CD4-positive, alpha-beta T cell (primary cell): ENCODE data around the gene TBX15. TPM values are rescaled to one million over a fixed set of nuclear protein-coding genes. Genes with fewer than 3 reads are reported as not detected.

Experiments
- ATAC-seq: fragments of 200-7000 bp; cut with Tn5 transposase; one replicate; pipeline ENCODE4 v1.10.0; 2022; ENCODE audit warnings: mild to moderate bottlenecking; ENCODE audit not compliant: poor library complexity
- CTCF ChIA-PET: fragments of 350-600 bp; sonication (Branson Sonifier 250); formaldehyde crosslinking; loops from one replicate; lab custom pipeline; 2021; ENCODE audit warnings: antibody characterized with exemption, inconsistent platforms; lab: Charles Lee
- POLR2A ChIA-PET: fragments of 350-600 bp; sonication (Branson Sonifier 250); formaldehyde crosslinking; loops from one replicate; lab custom pipeline; 2021; ENCODE audit warnings: antibody characterized with exemption, inconsistent platforms; lab: Charles Lee
- DNase-seq, 14 experiments: peaks; one replicate each; pipeline ENCODE4 v3.0.0-alpha.2; 2013 to 2020; ENCODE audit warnings: mixed read lengths in 2 of 14
- H3K27ac ChIP-seq, 2 donors: one replicate each; pipeline versions ENCODE4 v1.5.1 to v1.7.0; 2013; ENCODE audit warnings: low read length in 2 of 2, low read depth in 1 of 2, mild to moderate bottlenecking in 1 of 2
- H3K27me3 ChIP-seq, 2 experiments: 1 replicate in 1 of 2; 2 replicates in 1 of 2; pipeline versions ENCODE4 v1.6.1 to v1.7.0; 2013; ENCODE audit warnings: low read length in 2 of 2, control low read depth in 1 of 2, mild to moderate bottlenecking in 1 of 2, moderate library complexity in 1 of 2; ENCODE audit not compliant: insufficient read depth in 2 of 2, control insufficient read depth in 1 of 2
- H3K36me3 ChIP-seq: one replicate; pipeline ENCODE4 v1.6.1; 2013; ENCODE audit warnings: low read length, control low read depth; ENCODE audit not compliant: insufficient read depth
- H3K4me1 ChIP-seq: one replicate; pipeline ENCODE4 v1.6.1; 2013; ENCODE audit warnings: low read length, control low read depth; ENCODE audit not compliant: insufficient read depth
- H3K4me3 ChIP-seq: one replicate; pipeline ENCODE4 v1.5.1; 2013; ENCODE audit warnings: mild to moderate bottlenecking, low read length, moderate library complexity
- H3K9me3 ChIP-seq, 2 experiments: 1 replicate in 1 of 2; 2 replicates in 1 of 2; pipeline versions ENCODE4 v1.6.1 to v1.7.0; 2013; ENCODE audit warnings: low read length in 2 of 2, mild to moderate bottlenecking in 2 of 2, control low read depth in 1 of 2, moderate library complexity in 1 of 2; ENCODE audit not compliant: control insufficient read depth in 1 of 2, insufficient read depth in 1 of 2
- H3K27ac Mint-ChIP-seq: one replicate; pipeline ENCODE4 v1.8.0; 2020; ENCODE audit warnings: mixed read lengths
- H3K27me3 Mint-ChIP-seq: one replicate; pipeline ENCODE4 v1.8.0; 2021; ENCODE audit warnings: mixed read lengths
- H3K36me3 Mint-ChIP-seq: one replicate; pipeline ENCODE4 v1.8.0; 2021; ENCODE audit warnings: low read depth, mixed read lengths
- H3K4me1 Mint-ChIP-seq: one replicate; pipeline ENCODE4 v1.8.0; 2021; ENCODE audit warnings: low read depth, mixed read lengths
- H3K4me3 Mint-ChIP-seq: one replicate; pipeline ENCODE4 v1.8.0; 2020; ENCODE audit warnings: mild to moderate bottlenecking, mixed read lengths
- H3K9me3 Mint-ChIP-seq: one replicate; pipeline ENCODE4 v1.8.0; 2020; ENCODE audit warnings: mixed read lengths
- intact Hi-C, 2 experiments: fragments of 100-400 bp; cut with DNase I in 1 of 2; cut with micrococcal nuclease in 1 of 2; formaldehyde crosslinking; loops; one replicate each; pipeline versions ENCODE4 v1.15.1 to v1.9.0; 2023 to 2025; cut with DNase I, micrococcal nuclease
- total RNA-seq, 174 experiments: library from RNA in 2 of 174; stranded (reverse) in 2 of 174; gene quantifications; one replicate each; pipeline ENCODE4 v1.2.3 and lab custom pipeline; 2021 to 2026
- TF ChIP-seq, protein P1 (sequence below): fragments of 200-600 bp; IDR thresholded peaks from one replicate; pipeline ENCODE4 v1.8.0; 2022; ENCODE audit warnings: antibody characterized with exemption, mild to moderate bottlenecking

TBX15 gene
- total RNA-seq, 2 experiments from 2014 or later, result not detected

DNA sequence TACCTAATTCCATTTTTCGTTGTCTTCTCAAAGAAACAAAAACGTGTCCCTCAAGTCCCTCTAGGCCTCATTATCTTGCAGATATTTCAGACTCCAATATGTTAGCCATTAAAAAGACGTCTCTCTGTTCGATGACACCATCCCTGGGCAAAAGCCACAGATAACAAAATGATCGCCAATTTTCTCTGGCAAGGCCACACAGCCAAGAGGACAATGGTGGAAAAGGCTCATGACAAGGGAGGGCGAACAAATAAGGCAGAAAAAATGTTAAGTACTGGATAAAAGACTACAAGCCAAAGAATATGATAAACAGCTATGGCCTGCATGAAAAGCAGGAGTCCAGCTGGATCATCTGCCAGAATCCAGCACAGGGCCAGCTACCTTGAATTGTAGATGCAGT lies 82.9 kb downstream of the TBX15 start:
- no peak overlapping the region for H3K27ac ChIP-seq
- peaks cover 3% of the 10 kb centered on the region for H3K9me3 Mint-ChIP-seq
- POLR2A ChIA-PET, result no interaction called here
- H3K4me3 ChIP-seq, result no peak overlapping the region
- H3K36me3 ChIP-seq, result no peaks in the 10 kb centered on the region
- intact Hi-C loops, result no loop called here
- DNase-seq (no peak), ATAC-seq (no peak)
- H3K4me1 ChIP-seq, result no peaks in the 10 kb centered on the region
- no peaks in the 10 kb centered on the region for H3K4me1 Mint-ChIP-seq
- H3K36me3 Mint-ChIP-seq, result no peaks in the 10 kb centered on the region
- H3K9me3 ChIP-seq, result no peaks in the 10 kb centered on the region
- H3K27me3 Mint-ChIP-seq, result no peaks in the 10 kb centered on the region
- TF ChIP-seq, protein P1, sequence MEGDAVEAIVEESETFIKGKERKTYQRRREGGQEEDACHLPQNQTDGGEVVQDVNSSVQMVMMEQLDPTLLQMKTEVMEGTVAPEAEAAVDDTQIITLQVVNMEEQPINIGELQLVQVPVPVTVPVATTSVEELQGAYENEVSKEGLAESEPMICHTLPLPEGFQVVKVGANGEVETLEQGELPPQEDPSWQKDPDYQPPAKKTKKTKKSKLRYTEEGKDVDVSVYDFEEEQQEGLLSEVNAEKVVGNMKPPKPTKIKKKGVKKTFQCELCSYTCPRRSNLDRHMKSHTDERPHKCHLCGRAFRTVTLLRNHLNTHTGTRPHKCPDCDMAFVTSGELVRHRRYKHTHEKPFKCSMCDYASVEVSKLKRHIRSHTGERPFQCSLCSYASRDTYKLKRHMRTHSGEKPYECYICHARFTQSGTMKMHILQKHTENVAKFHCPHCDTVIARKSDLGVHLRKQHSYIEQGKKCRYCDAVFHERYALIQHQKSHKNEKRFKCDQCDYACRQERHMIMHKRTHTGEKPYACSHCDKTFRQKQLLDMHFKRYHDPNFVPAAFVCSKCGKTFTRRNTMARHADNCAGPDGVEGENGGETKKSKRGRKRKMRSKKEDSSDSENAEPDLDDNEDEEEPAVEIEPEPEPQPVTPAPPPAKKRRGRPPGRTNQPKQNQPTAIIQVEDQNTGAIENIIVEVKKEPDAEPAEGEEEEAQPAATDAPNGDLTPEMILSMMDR, result no peak
- H3K27ac Mint-ChIP-seq, result no peak overlapping the region
- H3K27me3 ChIP-seq, result no peaks in the 10 kb centered on the region
- CTCF ChIA-PET, result no interaction called here
- no peak overlapping the region for H3K4me3 Mint-ChIP-seq

DNA sequence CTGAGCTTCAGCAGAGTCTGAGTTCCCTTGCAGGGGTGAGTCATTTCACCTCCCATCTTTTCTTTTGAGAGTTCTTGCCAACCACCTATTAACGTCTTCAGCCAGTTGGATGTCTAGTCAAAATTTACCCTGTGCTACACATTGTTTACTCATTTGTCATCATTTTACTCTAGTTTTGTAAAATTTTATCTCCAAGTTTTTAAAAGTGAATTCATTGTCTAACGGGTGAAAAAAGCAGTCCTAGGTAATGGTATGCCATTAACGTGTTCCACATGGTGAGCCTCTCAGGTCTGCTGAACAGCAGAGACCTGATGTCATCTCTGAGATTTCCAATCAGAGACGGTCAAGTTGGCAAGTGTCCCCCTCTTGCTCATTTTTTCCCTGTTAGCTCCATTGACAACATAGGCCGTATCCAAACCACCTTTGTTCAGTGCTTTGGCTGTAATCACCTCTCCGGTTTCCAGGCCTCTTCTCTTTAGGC lies 85.4 kb downstream of the TBX15 start:
- ChIA-PET POLR2A (no interaction called here), CTCF (no interaction called here)
- H3K9me3 ChIP-seq, result no peaks in the 10 kb centered on the region
- H3K4me3 ChIP-seq, result no peak overlapping the region
- H3K36me3 Mint-ChIP-seq, result no peaks in the 10 kb centered on the region
- no peak overlapping the region for H3K27ac ChIP-seq
- H3K4me3 Mint-ChIP-seq, result no peak overlapping the region
- no peaks in the 10 kb centered on the region for H3K4me1 Mint-ChIP-seq
- DNase-seq, result no peak
- H3K27me3 ChIP-seq, result no peaks in the 10 kb centered on the region
- no peaks in the 10 kb centered on the region for H3K4me1 ChIP-seq
- no peaks in the 10 kb centered on the region for H3K27me3 Mint-ChIP-seq
- no peaks in the 10 kb centered on the region for H3K9me3 Mint-ChIP-seq
- TF ChIP-seq, protein P1, result no peak
- intact Hi-C loops, result no loop called here
- ATAC-seq, result no peak
- H3K36me3 ChIP-seq, result no peaks in the 10 kb centered on the region
- H3K27ac Mint-ChIP-seq, result no peak overlapping the region

DNA sequence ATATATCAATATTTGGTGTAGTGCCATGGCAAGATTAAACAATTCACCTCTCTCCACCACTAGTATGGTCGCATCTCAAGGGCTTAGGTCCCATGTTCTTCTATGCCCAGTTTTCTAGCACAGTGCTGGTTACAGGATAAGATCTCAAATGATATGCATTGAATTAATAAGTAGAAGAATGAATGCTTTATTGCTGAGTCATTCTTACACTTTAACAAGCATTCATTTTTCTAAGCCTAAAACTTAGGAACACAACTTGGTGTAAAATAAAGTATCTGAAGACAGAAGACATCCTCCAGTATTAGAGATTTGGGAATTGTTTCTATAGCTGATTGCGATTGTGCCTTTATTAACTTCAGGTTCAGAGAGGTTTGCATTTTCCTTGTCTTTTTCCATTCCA lies 85.8 kb downstream of the TBX15 start:
- TF ChIP-seq, protein P1, result no peak
- no peak for DNase-seq
- H3K27me3 ChIP-seq, result no peaks in the 10 kb centered on the region
- Mint-ChIP-seq H3K4me3 (no peak overlapping the region), H3K27ac (no peak overlapping the region), H3K36me3 (no peaks in the 10 kb centered on the region), H3K4me1 (no peaks in the 10 kb centered on the region), H3K9me3 (no peaks in the 10 kb centered on the region), H3K27me3 (no peaks in the 10 kb centered on the region)
- ChIA-PET CTCF (no interaction called here), POLR2A (no interaction called here)
- no peaks in the 10 kb centered on the region for H3K36me3 ChIP-seq
- no peaks in the 10 kb centered on the region for H3K9me3 ChIP-seq
- no peaks in the 10 kb centered on the region for H3K4me1 ChIP-seq
- intact Hi-C loops, result no loop called here
- H3K27ac ChIP-seq, result no peak overlapping the region
- ATAC-seq, result no peak
- no peak overlapping the region for H3K4me3 ChIP-seq
